Panc1 (cell line): ENCODE measurements around the gene EFNB1. TPM values are rescaled to one million over a fixed set of nuclear protein-coding genes. Genes with fewer than 3 reads are reported as not detected.

Experiments used
- ATAC-seq: fragments of 200-7000 bp; cut with Tn5 transposase; 2 replicates; pipeline ENCODE4 v1.9.1; 2020; ENCODE audit warnings: mild to moderate bottlenecking, moderate library complexity
- BruUV-seq: library from RNA; stranded (reverse); fragments of 400-500 nt; replicated peaks from 2 replicates; lab custom pipeline; 2021; lab: Mats Ljungman, UMichigan
- CTCF ChIA-PET: fragments of 300-600 bp; sonication (Branson Sonifier 250); formaldehyde crosslinking; loops from one replicate; lab custom pipeline; 2022; ENCODE audit warnings: antibody characterized with exemption; lab: Charles Lee
- POLR2A ChIA-PET: fragments of 300-600 bp; sonication (Branson Sonifier 250); formaldehyde crosslinking; loops from one replicate; lab custom pipeline; 2022; ENCODE audit warnings: antibody characterized with exemption; lab: Charles Lee
- DNase-seq: peaks from one replicate; pipeline ENCODE4 v3.0.0-alpha.2; 2010; ENCODE audit warnings: low read depth, low spot score
- H3K27ac ChIP-seq: 2 replicates; pipeline ENCODE4 v1.5.1; 2011; ENCODE audit warnings: mild to moderate bottlenecking, low read length, inconsistent platforms
- H3K27me3 ChIP-seq: fragments of 200-500 bp; sonication (Bioruptor generic); 2 replicates; pipeline ENCODE4 v1.6.0; 2014; ENCODE audit warnings: low read length, inconsistent platforms; ENCODE audit not compliant: control insufficient read depth, insufficient read depth
- H3K36me3 ChIP-seq: fragments of 200-500 bp; sonication (Bioruptor generic); 2 replicates; pipeline ENCODE4 v1.5.1; 2014; ENCODE audit warnings: inconsistent platforms, mild to moderate bottlenecking, low read length, moderate library complexity; ENCODE audit not compliant: control insufficient read depth, insufficient read depth
- H3K4me1 ChIP-seq: 2 replicates; pipeline ENCODE4 v1.5.1; 2011; ENCODE audit warnings: inconsistent platforms, mild to moderate bottlenecking, low read length, moderate library complexity; ENCODE audit not compliant: control insufficient read depth, insufficient read depth
- H3K4me3 ChIP-seq, 2 experiments: 2 replicates each; pipeline ENCODE4 v1.5.1; 2011 to 2012; ENCODE audit warnings: low read depth in 2 of 2, low read length in 2 of 2, mild to moderate bottlenecking in 2 of 2, inconsistent platforms in 1 of 2, moderate library complexity in 1 of 2
- H3K9me3 ChIP-seq: fragments of 200-500 bp; sonication (Bioruptor generic); 2 replicates; pipeline ENCODE4 v1.5.1; 2014; ENCODE audit warnings: low read depth, mild to moderate bottlenecking, inconsistent platforms, low read length, moderate library complexity; ENCODE audit not compliant: control insufficient read depth, insufficient read depth
- CTCF ChIP-seq: fragments of 450-650 bp; IDR thresholded peaks from 2 replicates; pipeline ENCODE4 v1.5.1; 2017; ENCODE audit warnings: mild to moderate bottlenecking
- POLR2AphosphoS5 ChIP-seq: IDR thresholded peaks from 2 replicates; pipeline ENCODE4 v1.6.1; 2012; ENCODE audit warnings: mild to moderate bottlenecking, low read depth, low read length, moderate library complexity
- REST ChIP-seq, 2 experiments: IDR thresholded peaks; 2 replicates each; pipeline ENCODE4 v1.6.1; 2011 to 2012; ENCODE audit warnings: low read depth in 2 of 2, control low read depth in 1 of 2, low read length in 1 of 2, mild to moderate bottlenecking in 1 of 2, moderate library complexity in 1 of 2; ENCODE audit not compliant: insufficient read depth in 1 of 2
- SIN3A ChIP-seq: IDR thresholded peaks from 2 replicates; pipeline ENCODE4 v1.6.1; 2012; ENCODE audit warnings: low read depth, mild to moderate bottlenecking, low read length, moderate library complexity, borderline replicate concordance; ENCODE audit not compliant: insufficient read depth
- TCF7L2 ChIP-seq: IDR thresholded peaks from 2 replicates; pipeline ENCODE4 v1.6.1; 2011; ENCODE audit warnings: mild to moderate bottlenecking, low read depth, low read length, inconsistent platforms
- in situ Hi-C: cut with HindIII; loops from 2 replicates; pipeline ENCODE4 v1.10.0; 2016; ENCODE audit warnings: low sequenced_read_pairs, low pct_unique_long_range_greater_than_20kb
- intact Hi-C: fragments of 100-400 bp; cut with micrococcal nuclease; formaldehyde crosslinking; loops from one replicate; pipeline ENCODE4 v1.10.0; 2022; ENCODE audit not compliant: unreplicated experiment
- total RNA-seq: library from RNA; stranded (reverse); gene quantifications from one replicate; pipeline ENCODE4 v1.2.1, GENCODE V29; 2021; ENCODE audit not compliant: unreplicated experiment

The EFNB1 gene
- total RNA-seq, 1 experiment from 2014 or later: 12.9 TPM

- H3K27ac ChIP-seq: no peak overlapping the region
- no peaks in the 10 kb centered on the region for H3K9me3 ChIP-seq
- no TSS peak for BruUV-seq
- H3K27me3 ChIP-seq: no peaks in the 10 kb centered on the region
- POLR2A ChIA-PET: no interaction called here
- TF ChIP-seq REST (IDR thresholded peaks at IDR 0.05; ENCODE audit: insufficient read depth in 1 of 2, low read depth in 2 of 2, low read length in 1 of 2) (no peak), SIN3A (no peak), TCF7L2 (no peak), CTCF (no peak), POLR2AphosphoS5 (no peak)
- no peak for DNase-seq
- no peak for ATAC-seq
- H3K36me3 ChIP-seq: no peaks in the 10 kb centered on the region
- no peak overlapping the region for H3K4me3 ChIP-seq
- intact Hi-C loops (no loop called here), in situ Hi-C loops (no loop called here)
- CTCF ChIA-PET: interaction anchor here (0.6 kb wide), 2 partner anchors 151 to 391 kb away, joined by 4 to 5 read pairs; no protein-coding TSS in a partner anchor
- no peaks in the 10 kb centered on the region; the same call in none of the 2 replicates for H3K4me1 ChIP-seq
Measured at GRCh38 chrX:68832516-68833447, 4.0 kb downstream of the EFNB1 start.

GRCh38 chrX:68833448-68833805 is 4.6 kb downstream of the EFNB1 start:
- DNase-seq: no peak
- ATAC-seq: no peak
- ChIA-PET CTCF (interaction anchor here (0.6 kb wide), 2 partner anchors 150 to 391 kb away, joined by 4 to 5 read pairs; no protein-coding TSS in a partner anchor), POLR2A (no interaction called here)
- intact Hi-C loops: no loop called here
- in situ Hi-C loops: no loop called here
- H3K4me3 ChIP-seq: no peak overlapping the region
- no peaks in the 10 kb centered on the region for H3K27me3 ChIP-seq
- no peaks in the 10 kb centered on the region for H3K9me3 ChIP-seq
- no peaks in the 10 kb centered on the region for H3K36me3 ChIP-seq
- H3K4me1 ChIP-seq: no peaks in the 10 kb centered on the region; the same call in none of the 2 replicates
- TF ChIP-seq TCF7L2 (no peak), SIN3A (no peak), CTCF (no peak), REST (IDR thresholded peaks at IDR 0.05; ENCODE audit: insufficient read depth in 1 of 2, low read depth in 2 of 2, low read length in 1 of 2) (no peak), POLR2AphosphoS5 (no peak)
- H3K27ac ChIP-seq: no peak overlapping the region
- BruUV-seq: no TSS peak
